GM23338 (cell line): ENCODE results near the gene PPP2R3B. TPM values are rescaled to one million over a fixed set of nuclear protein-coding genes. Genes with fewer than 3 reads are reported as not detected.

Experiments
- ATAC-seq: fragments of 200-7000 bp; cut with Tn5 transposase; 3 replicates; pipeline ENCODE4 v1.9.1; 2020
- DNase-seq: peaks from one replicate; pipeline ENCODE4 v3.0.0-alpha.2; 2015; ENCODE audit warnings: low spot score
- H2AFZ ChIP-seq: fragments of 200-600 bp; sonication (generic); 2 replicates; pipeline ENCODE4 v1.8.0; 2016; ENCODE audit warnings: antibody characterized with exemption, mild to moderate bottlenecking, moderate library complexity
- H3F3A ChIP-seq: fragments of 200-600 bp; sonication (generic); replicated peaks from 2 replicates; pipeline ENCODE4 v1.8.0; 2017; ENCODE audit warnings: antibody characterized with exemption, mixed run types, low read depth
- H3K27ac ChIP-seq: fragments of 200-600 bp; sonication (generic); 2 replicates; pipeline ENCODE4 v1.6.1; 2016; ENCODE audit warnings: low read depth
- H3K27me3 ChIP-seq: fragments of 200-600 bp; sonication (generic); 2 replicates; pipeline ENCODE4 v1.8.0; 2016; ENCODE audit warnings: mild to moderate bottlenecking, mixed run types, moderate library complexity; ENCODE audit not compliant: insufficient read depth
- H3K36me3 ChIP-seq: fragments of 200-600 bp; sonication (generic); 2 replicates; pipeline ENCODE4 v1.8.0; 2016; ENCODE audit warnings: mild to moderate bottlenecking; ENCODE audit not compliant: insufficient read depth
- H3K4me1 ChIP-seq: fragments of 200-600 bp; sonication (generic); 2 replicates; pipeline ENCODE4 v1.8.0; 2016; ENCODE audit warnings: mild to moderate bottlenecking, moderate library complexity; ENCODE audit not compliant: insufficient read depth
- H3K4me2 ChIP-seq: fragments of 200-600 bp; sonication (generic); 2 replicates; pipeline ENCODE4 v1.7.1; 2017; ENCODE audit warnings: mixed run types
- H3K4me3 ChIP-seq: fragments of 200-600 bp; sonication (generic); 2 replicates; pipeline ENCODE4 v1.6.1; 2016; ENCODE audit warnings: mixed run types
- H3K79me2 ChIP-seq: fragments of 200-600 bp; sonication (generic); replicated peaks from 2 replicates; pipeline ENCODE4 v1.8.0; 2017; ENCODE audit warnings: mild to moderate bottlenecking; ENCODE audit not compliant: insufficient read depth
- H3K9me2 ChIP-seq: fragments of 200-600 bp; sonication (generic); 2 replicates; pipeline ENCODE4 v1.8.0; 2017; ENCODE audit not compliant: insufficient read depth
- H4K20me1 ChIP-seq: fragments of 200-600 bp; sonication (generic); replicated peaks from 2 replicates; pipeline ENCODE4 v1.8.0; 2017; ENCODE audit warnings: mild to moderate bottlenecking; ENCODE audit not compliant: insufficient read depth
- H3K27ac Mint-ChIP-seq: 2 replicates; pipeline ENCODE4 v1.8.0; 2020; ENCODE audit warnings: inconsistent platforms, mild to moderate bottlenecking, moderate library complexity, mixed read lengths
- H3K27me3 Mint-ChIP-seq: 3 replicates; pipeline ENCODE4 v1.8.0; 2022; ENCODE audit warnings: low read depth, mild to moderate bottlenecking, moderate library complexity, mixed read lengths, inconsistent platforms; ENCODE audit not compliant: insufficient read depth, poor library complexity
- H3K36me3 Mint-ChIP-seq: 3 replicates; pipeline ENCODE4 v1.8.0; 2021; ENCODE audit warnings: low read depth, mild to moderate bottlenecking, inconsistent platforms, moderate library complexity, mixed read lengths
- H3K4me1 Mint-ChIP-seq: 3 replicates; pipeline ENCODE4 v1.8.0; 2020; ENCODE audit warnings: mild to moderate bottlenecking, inconsistent platforms, mixed read lengths
- H3K4me3 Mint-ChIP-seq: 3 replicates; pipeline ENCODE4 v1.8.0; 2021; ENCODE audit warnings: moderate library complexity, mild to moderate bottlenecking, inconsistent platforms, mixed read lengths
- H3K9me3 Mint-ChIP-seq: 3 replicates; pipeline ENCODE4 v1.8.0; 2020; ENCODE audit warnings: moderate library complexity, mild to moderate bottlenecking, inconsistent platforms, mixed read lengths
- CREB1 ChIP-seq: fragments of 250-450 bp; sonication (Bioruptor Pico); IDR thresholded peaks from 2 replicates; pipeline ENCODE4 v1.5.0; 2020; ENCODE audit warnings: low read depth, mild to moderate bottlenecking, moderate library complexity
- CTCF ChIP-seq, 2 experiments: fragments of 200-600 bp in 1 of 2; sonication (generic) in 1 of 2; conservative IDR thresholded peaks; 2 replicates each; pipeline versions ENCODE4 v1.5.1 to v1.6.1; 2016 to 2017; ENCODE audit warnings: antibody characterized with exemption in 2 of 2, low read depth in 2 of 2, mild to moderate bottlenecking in 2 of 2, moderate library complexity in 1 of 2
- ETS1 ChIP-seq: IDR thresholded peaks from 2 replicates; pipeline ENCODE4 v1.6.1; 2016; ENCODE audit warnings: antibody characterized with exemption
- EZH2 ChIP-seq: fragments of 200-600 bp; sonication (generic); IDR thresholded peaks from one replicate; pipeline ENCODE4 v1.8.0; 2017; ENCODE audit warnings: antibody characterized with exemption, mild to moderate bottlenecking, low read depth; ENCODE audit not compliant: unreplicated experiment
- EZH2phosphoT487 ChIP-seq: fragments of 200-600 bp; sonication (generic); IDR thresholded peaks from one replicate; pipeline ENCODE4 v1.8.1; 2018; ENCODE audit warnings: antibody characterized with exemption; ENCODE audit not compliant: unreplicated experiment
- JUNB ChIP-seq: IDR thresholded peaks from one replicate; pipeline ENCODE4 v1.6.1; 2016; ENCODE audit warnings: antibody characterized with exemption; ENCODE audit not compliant: unreplicated experiment
- NANOG ChIP-seq: IDR thresholded peaks from 2 replicates; pipeline ENCODE4 v1.6.1; 2016; ENCODE audit warnings: antibody characterized with exemption, borderline replicate concordance
- POLR2AphosphoS5 ChIP-seq: IDR thresholded peaks from 2 replicates; pipeline ENCODE4 v1.6.1; 2016; ENCODE audit warnings: antibody characterized with exemption, low read depth
- REST ChIP-seq: IDR thresholded peaks from one replicate; pipeline ENCODE4 v1.6.1; 2018; ENCODE audit warnings: antibody characterized with exemption; ENCODE audit not compliant: unreplicated experiment
- STAT1 ChIP-seq: IDR thresholded peaks from one replicate; pipeline ENCODE4 v1.6.1; 2016; ENCODE audit warnings: antibody characterized with exemption; ENCODE audit not compliant: unreplicated experiment
- ZNF114 ChIP-seq: fragments of 250-450 bp; sonication (Bioruptor Pico); IDR thresholded peaks from 2 replicates; pipeline ENCODE4 v1.5.0; 2020; ENCODE audit warnings: mild to moderate bottlenecking, moderate library complexity
- ZNF331 ChIP-seq: fragments of 250-450 bp; sonication (Bioruptor Pico); IDR thresholded peaks from 2 replicates; pipeline ENCODE4 v1.5.0; 2020; ENCODE audit warnings: low read depth, mild to moderate bottlenecking, moderate library complexity
- ZNF462 ChIP-seq: fragments of 250-450 bp; sonication (Bioruptor Pico); IDR thresholded peaks from 2 replicates; pipeline ENCODE4 v1.5.0; 2020; ENCODE audit warnings: mild to moderate bottlenecking, moderate library complexity
- polyA plus RNA-seq: library from polyadenylated mRNA; unstranded; fragments of >200 nt; fragmentation: Nextera tagmentation; extraction: Ambion mirVana; gene quantifications from 2 replicates; pipeline ENCODE4 v1.2.1, GENCODE V29; 2016
- total RNA-seq: library from RNA; depleted of rRNA; stranded (reverse); fragments of >200 nt; shearing (Covaris generic); gene quantifications from 2 replicates; pipeline ENCODE4 v1.2.3, GENCODE V29; 2014

The PPP2R3B gene
- total and polyA plus RNA-seq, 2 experiments from 2014 or later = 50.1 to 104 TPM

GRCh38 chrX:327660-328126, 59.0 kb downstream of the PPP2R3B start:
- TF ChIP-seq ETS1 = no peak
- TF ChIP-seq CREB1 (CRISPR knock-in tag) = no peak
- TF ChIP-seq ZNF462 (CRISPR knock-in tag) = no peak
- TF ChIP-seq STAT1 = no peak
- TF ChIP-seq REST = no peak
- TF ChIP-seq ZNF331 (CRISPR knock-in tag) = no peak
- no peak for TF ChIP-seq POLR2AphosphoS5
- no peak for TF ChIP-seq JUNB
- no peak for TF ChIP-seq EZH2phosphoT487
- TF ChIP-seq NANOG = no peak
- no peak for TF ChIP-seq ZNF114 (CRISPR knock-in tag)
- TF ChIP-seq CTCF (conservative IDR thresholded peaks at IDR 0.05; ENCODE audit: low read depth in 2 of 2) = no peak
- TF ChIP-seq EZH2 = no peak
- Mint-ChIP-seq H3K27me3 (peaks cover 41% of the 10 kb centered on the region), H3K27ac (no peak overlapping the region), H3K4me1 (peaks cover 6% of the 10 kb centered on the region; the same call in 2 of the 3 replicates), H3K9me3 (peaks cover 25% of the 10 kb centered on the region; the same call in 2 of the 3 replicates), H3K4me3 (no peak overlapping the region), H3K36me3 (peaks cover 7% of the 10 kb centered on the region; the same call in 1 of the 3 replicates)
- Histone ChIP-seq H3K36me3 (no peaks in the 10 kb centered on the region), H2AFZ (no peak overlapping the region), H3K9me2 (no peaks in the 10 kb centered on the region), H3K79me2 (no peaks in the 10 kb centered on the region), H3K4me2 (no peak overlapping the region), H4K20me1 (peaks cover 5% of the 10 kb centered on the region; the same call in 1 of the 2 replicates), H3K4me1 (no peaks in the 10 kb centered on the region; the same call in 1 of the 2 replicates), H3K27me3 (0 out of 2 replicates have a peak, but pooled peaks cover 2% of the 10 kb centered on the region), H3K27ac (no peak overlapping the region), H3K4me3 (no peak overlapping the region), H3F3A (peaks cover 15% of the 10 kb centered on the region; the same call in 1 of the 2 replicates)
- no peak for DNase-seq
- ATAC-seq = no peak
